ENCODE data around the gene AKIRIN2.

Gene AKIRIN2

GRCh38 chr6:87675004-87675681 is 26.9 kb downstream of the AKIRIN2 start:
- no peak for TF ChIP-seq CTCF (IDR thresholded peaks at IDR 0.05; ENCODE audit: low read length, missing control alignments)
- no peak for DNase-seq (ENCODE audit: low read depth)
- no peak overlapping the region for H3K4me3 ChIP-seq (replicated peaks; ENCODE audit: low read depth, low read length)

DNA sequence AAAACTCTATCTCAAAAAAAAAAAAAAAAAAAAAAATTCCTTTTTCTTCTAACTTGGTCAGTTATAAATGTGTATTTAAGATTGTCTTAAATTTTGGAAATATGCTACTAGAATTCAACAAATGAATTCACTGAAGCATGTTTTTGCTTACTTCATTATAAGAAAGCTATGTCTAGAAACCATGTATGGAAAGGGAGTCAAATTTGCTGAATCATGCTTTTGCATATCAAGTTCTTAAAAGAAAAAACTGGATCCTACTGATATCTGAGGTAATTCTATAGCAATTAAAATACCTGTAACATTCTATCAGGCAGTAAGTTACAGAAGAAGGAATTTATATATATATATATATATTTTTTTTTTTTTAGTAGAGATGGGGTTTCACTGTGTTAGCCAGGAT is 27.7 kb downstream of the AKIRIN2 start:
- no peak for TF ChIP-seq CTCF (IDR thresholded peaks at IDR 0.05; ENCODE audit: low read length, missing control alignments)
- no peak overlapping the region for H3K4me3 ChIP-seq (replicated peaks; ENCODE audit: low read depth, low read length)
- no peak for DNase-seq (ENCODE audit: low read depth)

DNA sequence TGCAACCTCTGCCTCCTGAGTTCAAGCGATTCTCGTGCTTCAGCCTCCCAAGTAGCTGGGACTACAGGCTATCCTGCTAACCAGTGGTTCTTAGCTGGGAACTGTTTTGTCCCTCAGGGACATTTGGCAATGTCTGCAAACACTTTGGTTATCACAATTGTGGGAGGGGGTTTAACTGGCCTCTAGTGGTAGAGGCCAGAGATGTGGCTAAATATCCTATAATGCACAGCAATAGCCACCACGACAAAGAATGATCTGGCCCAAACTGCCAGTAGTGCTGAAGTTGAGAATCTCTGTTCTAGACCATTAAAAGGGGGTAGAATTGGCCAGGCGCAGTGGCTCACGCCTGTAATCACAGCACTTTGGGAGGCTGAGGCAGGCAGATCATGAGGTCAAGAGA is 28.8 kb downstream of the AKIRIN2 start:
- no peak for DNase-seq (ENCODE audit: low read depth)
- no peak for TF ChIP-seq CTCF (IDR thresholded peaks at IDR 0.05; ENCODE audit: low read length, missing control alignments)
- no peak overlapping the region for H3K4me3 ChIP-seq (replicated peaks; ENCODE audit: low read depth, low read length)

- TF ChIP-seq CTCF (IDR thresholded peaks at IDR 0.05; ENCODE audit: low read length, missing control alignments): no peak
- no peak overlapping the region for H3K4me3 ChIP-seq (replicated peaks; ENCODE audit: low read depth, low read length)
- no peak for DNase-seq (ENCODE audit: low read depth)
These were observed 29.4 kb downstream of the AKIRIN2 start for GRCh38 chr6:87672641-87673040.

DNA sequence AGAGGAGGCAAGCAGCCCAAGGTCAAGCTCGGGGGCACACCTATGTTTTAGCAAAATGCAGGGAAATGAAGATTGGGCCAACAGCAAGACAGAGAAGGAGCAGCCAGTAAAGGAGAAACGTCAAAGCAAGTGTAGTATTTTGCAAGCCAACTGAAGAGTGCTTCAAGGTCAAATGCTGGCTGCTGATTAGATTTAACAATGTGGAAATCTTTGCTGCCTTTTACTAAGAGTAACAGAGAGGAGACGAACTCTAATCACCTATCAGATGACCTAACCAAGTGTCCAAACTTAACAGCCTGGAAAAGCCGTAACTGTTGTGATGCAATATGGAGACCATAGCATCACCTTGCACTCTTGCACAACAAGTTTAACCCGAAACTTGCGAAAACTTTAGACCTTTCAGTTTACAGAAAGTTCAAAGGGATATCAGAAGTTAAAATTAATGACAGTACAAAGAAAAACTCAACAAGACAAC is 30.4 kb downstream of the AKIRIN2 start:
- DNase-seq (ENCODE audit: low read depth): no peak
- H3K4me3 ChIP-seq (replicated peaks; ENCODE audit: low read depth, low read length): no peak overlapping the region
- TF ChIP-seq CTCF (IDR thresholded peaks at IDR 0.05; ENCODE audit: low read length, missing control alignments): no peak

DNA sequence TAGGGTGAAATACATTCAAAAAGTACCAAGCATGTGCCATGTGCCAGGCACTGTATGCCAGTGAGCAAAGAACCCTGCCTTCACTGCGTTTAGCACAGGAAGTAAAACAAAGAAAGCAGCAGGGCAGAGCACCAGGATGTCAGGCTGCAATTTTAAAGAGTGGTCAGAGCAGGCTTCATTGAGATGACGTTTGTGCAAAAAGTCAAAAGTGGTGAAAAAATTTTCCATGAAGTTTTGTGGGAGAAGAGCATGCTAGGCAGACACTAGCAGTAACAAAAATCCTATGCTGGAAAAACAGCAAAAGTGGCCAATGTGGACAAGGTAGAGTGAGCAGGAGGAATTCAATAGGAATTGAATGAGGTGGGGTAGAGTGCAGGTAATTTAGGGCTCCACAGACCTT is 31.3 kb downstream of the AKIRIN2 start:
- no peak for TF ChIP-seq CTCF (IDR thresholded peaks at IDR 0.05; ENCODE audit: low read length, missing control alignments)
- H3K4me3 ChIP-seq (replicated peaks; ENCODE audit: low read depth, low read length): no peak overlapping the region
- DNase-seq (ENCODE audit: low read depth): no peak

DNA sequence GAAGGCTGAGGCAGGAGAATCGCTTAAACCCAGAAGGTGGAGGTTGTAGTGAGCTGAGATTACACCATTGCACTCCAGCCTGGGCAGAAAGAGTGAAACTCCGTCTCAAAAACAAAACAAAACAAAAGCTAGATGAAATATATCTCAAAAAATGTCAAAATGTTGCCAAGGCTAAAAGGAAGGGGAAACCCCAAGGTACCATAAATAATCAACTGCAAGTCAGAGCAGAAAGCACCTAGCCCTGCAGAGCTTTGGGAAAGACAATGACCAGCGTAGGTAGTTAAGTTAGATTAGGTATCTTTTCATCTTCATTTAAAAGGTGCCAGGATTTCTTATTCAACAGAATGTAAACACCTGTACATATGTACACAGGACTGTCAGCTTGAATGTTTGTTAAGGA is 33.0 kb downstream of the AKIRIN2 start:
- DNase-seq (ENCODE audit: low read depth): no peak
- no peak overlapping the region for H3K4me3 ChIP-seq (replicated peaks; ENCODE audit: low read depth, low read length)
- no peak for TF ChIP-seq CTCF (IDR thresholded peaks at IDR 0.05; ENCODE audit: low read length, missing control alignments)
